HepG2 (cell line): Measurements from ENCODE around the gene CYBB.

ENCODE experiments used
- HDAC6 ChIP-seq: fragments of 200-600 bp; sonication (generic); IDR thresholded peaks from 2 replicates; pipeline ENCODE4 v1.7.0; 2017; ENCODE audit warnings: mild to moderate bottlenecking, antibody characterized with exemption, low read length, low read depth
- HNRNPLL ChIP-seq: fragments of 200-400 bp; formaldehyde crosslinking; IDR thresholded peaks from 2 replicates; pipeline ENCODE4 v1.6.1; 2017; ENCODE audit warnings: mild to moderate bottlenecking, low read depth, low read length; ENCODE audit not compliant: poor library complexity, severe bottlenecking
- SRF ChIP-seq: IDR thresholded peaks from 2 replicates; pipeline ENCODE4 v1.6.1; 2011; ENCODE audit warnings: mild to moderate bottlenecking, low read depth, low read length, moderate library complexity

- no peak for TF ChIP-seq HNRNPLL
- no peak for TF ChIP-seq SRF
- TF ChIP-seq HDAC6, result no peak
Measured at GRCh38 chrX:37799936-37800335, 20.1 kb downstream of the CYBB start.
